BLaER1 treated with 17β-estradiol and CSF1 and Interleukin-3, amounts not matched to agents 10 nM and 100 nM (cell line): ENCODE measurements around the gene CLTCL1.

Source experiments
- H3K27ac ChIP-seq, 11 experiments: shearing (Covaris generic); formaldehyde crosslinking; 2 replicates each; pipeline ENCODE4 v1.8.1; 2022
- H3K27me3 ChIP-seq, 11 experiments: shearing (Covaris generic); formaldehyde crosslinking; 2 replicates each; pipeline ENCODE4 v1.8.1; 2022
- H3K36me3 ChIP-seq, 11 experiments: shearing (Covaris generic); formaldehyde crosslinking; 2 replicates each; pipeline ENCODE4 v1.8.1; 2022
- H3K4me1 ChIP-seq, 10 experiments: shearing (Covaris generic); formaldehyde crosslinking; 2 replicates each; pipeline ENCODE4 v1.8.1; 2022
- H3K4me2 ChIP-seq, 11 experiments: shearing (Covaris generic); formaldehyde crosslinking; 2 replicates each; pipeline ENCODE4 v1.8.1; 2022
- H3K4me3 ChIP-seq, 10 experiments: shearing (Covaris generic); formaldehyde crosslinking; 2 replicates each; pipeline ENCODE4 v1.8.1; 2022
- H3K9ac ChIP-seq, 11 experiments: shearing (Covaris generic); formaldehyde crosslinking; 2 replicates each; pipeline ENCODE4 v1.8.1; 2022
- H3K9me3 ChIP-seq, 11 experiments: shearing (Covaris generic); formaldehyde crosslinking; replicated peaks in 1 of 11; 2 replicates each; pipeline ENCODE4 v1.8.1; 2022
- H4K20me1 ChIP-seq, 11 experiments: shearing (Covaris generic); formaldehyde crosslinking; 2 replicates each; pipeline ENCODE4 v1.8.1; 2022
- Cebpa-rat ChIP-seq, 11 experiments: shearing (Covaris generic); IDR thresholded peaks; 2 replicates each; pipeline ENCODE4 v1.8.1; 2022

CLTCL1 gene

DNA sequence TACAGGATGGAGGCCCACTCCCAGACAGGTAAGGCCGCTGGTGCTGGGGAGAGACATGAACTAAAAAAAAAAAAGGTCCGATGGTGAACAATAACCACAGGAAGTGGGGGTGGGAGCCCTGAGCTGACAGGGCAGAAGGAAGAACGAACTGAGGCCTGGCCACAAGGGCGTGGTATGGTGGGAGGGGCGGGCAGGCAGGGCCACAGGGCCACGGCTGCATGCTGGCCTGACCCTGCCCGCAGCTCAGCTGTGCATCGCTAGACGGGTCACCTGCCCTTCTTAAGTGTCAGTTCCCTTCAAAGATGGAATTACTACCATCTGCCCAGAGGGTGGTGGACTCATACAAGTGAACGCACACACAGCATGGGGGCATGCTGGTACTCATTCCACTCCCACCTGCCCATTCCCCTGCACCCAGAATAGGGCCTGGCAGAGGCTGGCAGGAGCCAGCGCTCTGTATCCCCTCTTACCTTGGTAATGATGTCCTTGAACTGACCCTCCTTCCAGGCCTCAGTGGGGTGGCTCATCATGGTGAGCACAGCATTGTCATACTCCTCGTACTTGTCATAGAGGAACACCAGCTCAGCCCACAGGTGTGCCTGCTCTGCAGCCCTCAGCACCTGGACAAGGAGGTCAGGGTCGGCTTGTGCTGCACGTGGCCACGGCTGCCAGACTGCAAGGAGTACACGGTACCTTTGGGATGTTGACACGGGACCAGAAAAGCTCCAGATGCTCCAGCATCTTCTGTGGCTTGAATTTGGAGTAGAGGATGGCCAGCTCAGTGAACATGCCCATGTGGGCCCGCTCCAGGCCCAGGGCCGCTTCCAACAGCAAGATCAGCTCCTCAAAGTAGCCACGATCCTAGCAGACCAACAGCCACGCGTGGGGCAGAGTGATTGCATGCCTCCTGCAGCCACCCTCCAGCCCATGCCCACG is 95.5 kb downstream of the CLTCL1 start:
- Histone ChIP-seq H3K4me2 (peak overlapping the region; percentile 15 to 74 (median 50); a peak in 19 of 22 replicates), H3K4me3 (no peak overlapping the region), H3K9me3 (peaks cover 0 to 13% (median 9%) of the 10 kb centered on the region in 11 experiments; a peak in 13 of 22 replicates), H3K9ac (no peak overlapping the region), H3K4me1 (peaks cover 7 to 21% (median 12%) of the 10 kb centered on the region in 10 experiments), H3K27ac (peak overlapping the region in 3 of 11 experiments; percentile 28 to 32 (median 30); a peak in 4 of 22 replicates), H4K20me1 (no peaks in the 10 kb centered on the region), H3K36me3 (peaks cover 0 to 56% (median 17%) of the 10 kb centered on the region in 11 experiments; a peak in 11 of 22 replicates), H3K27me3 (no peaks in the 10 kb centered on the region)
- no peak for TF ChIP-seq Cebpa-rat (IDR thresholded peaks at IDR 0.05)

DNA sequence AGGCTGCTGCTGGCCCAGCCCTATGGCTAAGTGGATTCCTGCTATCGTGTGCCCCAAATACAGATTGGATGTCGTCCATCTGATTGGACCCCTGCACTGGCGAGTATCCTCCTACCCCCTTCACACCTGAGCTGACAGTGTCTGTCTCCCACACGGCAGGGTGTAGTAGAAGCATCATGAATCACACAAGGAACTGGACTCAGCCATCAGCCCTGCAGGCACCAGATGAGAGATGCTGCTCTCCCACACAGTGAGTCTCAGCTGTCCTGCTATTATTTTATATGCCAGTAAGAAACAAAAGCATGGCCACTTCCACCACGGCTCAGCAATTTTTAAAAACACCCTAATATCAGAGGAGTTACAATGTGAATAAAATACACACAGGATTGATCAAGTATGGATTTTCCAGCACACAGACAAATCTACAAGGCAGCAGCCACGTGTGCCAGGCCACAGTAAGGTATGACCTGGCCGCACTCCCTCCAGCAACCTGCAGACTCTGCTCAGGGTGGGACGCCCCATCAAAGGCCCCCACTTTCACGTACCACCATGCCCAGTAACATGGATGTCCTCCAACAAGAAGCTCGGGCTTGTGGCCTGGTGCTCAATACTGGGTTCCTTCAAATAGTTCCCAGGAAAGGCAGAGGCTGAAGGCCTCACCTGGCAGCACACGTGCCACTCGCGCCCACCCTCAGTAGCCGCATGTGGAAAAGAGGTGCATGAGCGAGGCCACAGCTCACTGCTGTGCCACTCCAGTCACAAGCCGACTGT is 96.6 kb downstream of the CLTCL1 start:
- no peak overlapping the region for H3K9ac ChIP-seq
- H3K27ac ChIP-seq = peak overlapping the region in 3 of 11 experiments; percentile 28 to 32 (median 30); a peak in 3 of 22 replicates
- no peak overlapping the region for H3K4me3 ChIP-seq
- peaks cover 0 to 13% (median 9%) of the 10 kb centered on the region in 11 experiments; a peak in 13 of 22 replicates for H3K9me3 ChIP-seq
- H3K4me2 ChIP-seq = peak overlapping the region in 5 of 11 experiments; percentile 28 to 74 (median 69); a peak in 9 of 22 replicates
- TF ChIP-seq Cebpa-rat (IDR thresholded peaks at IDR 0.05) = no peak
- peaks cover 0 to 56% (median 17%) of the 10 kb centered on the region in 11 experiments; a peak in 11 of 22 replicates for H3K36me3 ChIP-seq
- peaks cover 7 to 21% (median 12%) of the 10 kb centered on the region in 10 experiments for H3K4me1 ChIP-seq
- H4K20me1 ChIP-seq = no peaks in the 10 kb centered on the region
- H3K27me3 ChIP-seq = no peaks in the 10 kb centered on the region

GRCh38 chr22:19193879-19194278 is 97.6 kb downstream of the CLTCL1 start:
- H4K20me1 ChIP-seq = no peaks in the 10 kb centered on the region
- H3K4me1 ChIP-seq = peaks cover 7 to 21% (median 12%) of the 10 kb centered on the region in 10 experiments
- no peak overlapping the region for H3K27ac ChIP-seq
- H3K9ac ChIP-seq = no peak overlapping the region
- no peak for TF ChIP-seq Cebpa-rat (IDR thresholded peaks at IDR 0.05)
- H3K27me3 ChIP-seq = no peaks in the 10 kb centered on the region
- peaks cover 0 to 13% (median 9%) of the 10 kb centered on the region in 11 experiments; a peak in 13 of 22 replicates for H3K9me3 ChIP-seq
- H3K4me2 ChIP-seq = no peak overlapping the region
- H3K36me3 ChIP-seq = peaks cover 0 to 46% (median 17%) of the 10 kb centered on the region in 11 experiments; a peak in 9 of 22 replicates
- H3K4me3 ChIP-seq = no peak overlapping the region

GRCh38 chr22:19187716-19188563 is 103.6 kb downstream of the CLTCL1 start:
- Histone ChIP-seq H3K4me2 (no peak overlapping the region), H3K4me1 (peaks cover 0 to 1% (median under 1%) of the 10 kb centered on the region in 10 experiments; a peak in 6 of 20 replicates), H3K9me3 (no peaks in the 10 kb centered on the region), H3K27me3 (no peaks in the 10 kb centered on the region), H3K9ac (no peak overlapping the region), H3K36me3 (peaks cover 0 to 6% (median 0%) of the 10 kb centered on the region in 11 experiments; a peak in 3 of 22 replicates), H3K27ac (no peak overlapping the region), H3K4me3 (no peak overlapping the region), H4K20me1 (peaks cover 0 to 8% (median 0%) of the 10 kb centered on the region in 11 experiments; a peak in 4 of 22 replicates)
- no peak for TF ChIP-seq Cebpa-rat (IDR thresholded peaks at IDR 0.05)

DNA sequence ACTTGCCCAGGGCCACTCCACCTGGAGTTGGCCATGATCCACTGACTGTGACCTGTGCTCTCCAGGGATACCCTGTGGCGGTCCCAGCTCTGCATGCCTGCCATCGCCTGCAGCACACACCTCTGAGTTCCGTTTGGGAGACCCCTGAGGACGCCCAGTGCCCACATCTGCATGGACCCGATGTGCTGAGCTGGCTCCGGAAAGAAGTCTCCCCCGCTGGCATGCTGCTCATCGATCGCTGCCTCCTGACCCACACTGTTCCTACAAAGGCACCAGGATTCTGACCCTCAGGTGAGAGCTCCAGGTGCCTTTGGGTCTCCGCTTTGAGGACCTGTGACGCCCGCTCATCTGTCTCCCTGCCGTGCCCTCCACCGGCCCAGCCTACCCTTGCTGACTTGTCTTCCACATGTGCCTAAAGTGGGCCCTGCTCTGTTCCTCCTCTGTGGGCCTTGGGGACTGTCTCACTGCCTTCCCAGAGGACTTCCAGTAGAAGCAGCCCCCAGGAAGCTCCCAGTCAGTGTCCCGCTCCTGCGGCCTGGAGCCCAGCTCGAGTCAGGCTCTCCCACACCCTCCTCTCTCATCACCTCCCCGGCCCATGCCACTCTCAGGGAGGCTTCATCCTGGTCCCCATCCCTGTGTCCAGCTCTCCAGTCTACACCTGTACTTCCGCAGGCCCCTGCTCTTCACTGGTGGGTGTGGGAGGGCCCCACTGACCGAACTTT is 107.1 kb downstream of the CLTCL1 start:
- Histone ChIP-seq H4K20me1 (peaks cover 0 to 27% (median 6%) of the 10 kb centered on the region in 11 experiments; a peak in 6 of 22 replicates), H3K4me3 (no peak overlapping the region), H3K4me1 (peaks cover 13 to 24% (median 21%) of the 10 kb centered on the region in 10 experiments), H3K27ac (no peak overlapping the region), H3K9ac (no peak overlapping the region), H3K36me3 (no peaks in the 10 kb centered on the region; a peak in 1 of 22 replicates), H3K9me3 (no peaks in the 10 kb centered on the region), H3K27me3 (no peaks in the 10 kb centered on the region), H3K4me2 (no peak overlapping the region)
- TF ChIP-seq Cebpa-rat (IDR thresholded peaks at IDR 0.05) = no peak

DNA sequence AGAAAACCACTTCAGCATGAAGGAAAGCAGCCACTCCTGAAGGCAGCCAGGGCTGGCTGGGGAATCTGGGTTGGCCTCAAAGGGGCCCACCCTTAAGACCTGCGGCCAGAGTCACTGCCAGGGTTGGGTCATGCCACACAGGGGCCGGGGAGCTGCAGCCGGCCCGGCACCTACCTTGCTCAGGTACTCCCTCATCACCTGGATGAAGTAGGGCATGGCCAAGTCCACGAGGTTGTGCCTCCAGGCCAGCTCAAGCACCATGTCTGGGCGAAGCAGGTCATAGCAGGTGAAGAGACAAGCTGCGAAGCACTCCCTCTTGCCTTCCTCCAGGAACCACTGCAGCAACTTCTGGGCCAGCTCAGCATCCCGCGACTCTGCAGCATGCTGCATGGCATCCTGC is 108.3 kb downstream of the CLTCL1 start:
- H3K36me3 ChIP-seq = no peaks in the 10 kb centered on the region; a peak in 1 of 22 replicates
- H3K27me3 ChIP-seq = no peaks in the 10 kb centered on the region
- peak overlapping the region in 1 of 11 experiments; percentile 55; a peak in 1 of 22 replicates for H3K4me2 ChIP-seq
- H3K9me3 ChIP-seq = no peaks in the 10 kb centered on the region
- no peak overlapping the region for H3K4me3 ChIP-seq
- TF ChIP-seq Cebpa-rat (IDR thresholded peaks at IDR 0.05) = no peak
- no peak overlapping the region for H3K9ac ChIP-seq
- H3K4me1 ChIP-seq = peaks cover 13 to 30% (median 27%) of the 10 kb centered on the region in 10 experiments
- peaks cover 0 to 27% (median 6%) of the 10 kb centered on the region in 11 experiments; a peak in 6 of 22 replicates for H4K20me1 ChIP-seq
- no peak overlapping the region for H3K27ac ChIP-seq

GRCh38 chr22:19182472-19183157 is 108.9 kb downstream of the CLTCL1 start:
- Histone ChIP-seq H3K9me3 (no peaks in the 10 kb centered on the region), H3K4me3 (no peak overlapping the region), H3K4me1 (peaks cover 16 to 32% (median 29%) of the 10 kb centered on the region in 10 experiments), H3K27ac (no peak overlapping the region), H4K20me1 (peaks cover 0 to 30% (median 9%) of the 10 kb centered on the region in 11 experiments; a peak in 15 of 22 replicates), H3K27me3 (no peaks in the 10 kb centered on the region), H3K9ac (0 out of 22 replicates have a peak overlapping the region, but pooled peaks of 2 of the 11 experiments have one; percentile 10 to 37), H3K4me2 (peak overlapping the region; percentile 20 to 72 (median 56); a peak in 20 of 22 replicates), H3K36me3 (peaks cover 0 to under 1% (median 0%) of the 10 kb centered on the region in 11 experiments; a peak in 1 of 22 replicates)
- TF ChIP-seq Cebpa-rat (IDR thresholded peaks at IDR 0.05) = no peak
